Measurements from ENCODE around the gene MYOT.

DNA sequence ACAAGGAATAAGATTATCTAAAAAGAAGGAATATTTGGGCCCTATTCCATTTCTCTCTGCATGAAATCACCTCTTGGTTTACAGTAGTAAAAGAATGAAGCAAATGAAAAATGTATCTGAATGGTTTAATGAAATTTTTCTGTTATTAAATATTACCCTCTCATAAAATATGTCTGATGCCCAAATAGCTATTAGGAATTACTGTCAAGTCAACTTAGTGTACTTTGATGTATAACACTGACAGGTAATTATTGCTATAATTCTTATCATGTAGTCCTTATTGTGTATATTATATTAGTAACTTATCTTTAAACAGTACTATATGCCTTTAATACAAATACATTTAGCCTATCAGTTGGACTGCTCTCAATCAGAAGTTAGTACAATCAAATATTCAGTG, 8.4 kb downstream of the MYOT start:
- TF ChIP-seq, protein P1, sequence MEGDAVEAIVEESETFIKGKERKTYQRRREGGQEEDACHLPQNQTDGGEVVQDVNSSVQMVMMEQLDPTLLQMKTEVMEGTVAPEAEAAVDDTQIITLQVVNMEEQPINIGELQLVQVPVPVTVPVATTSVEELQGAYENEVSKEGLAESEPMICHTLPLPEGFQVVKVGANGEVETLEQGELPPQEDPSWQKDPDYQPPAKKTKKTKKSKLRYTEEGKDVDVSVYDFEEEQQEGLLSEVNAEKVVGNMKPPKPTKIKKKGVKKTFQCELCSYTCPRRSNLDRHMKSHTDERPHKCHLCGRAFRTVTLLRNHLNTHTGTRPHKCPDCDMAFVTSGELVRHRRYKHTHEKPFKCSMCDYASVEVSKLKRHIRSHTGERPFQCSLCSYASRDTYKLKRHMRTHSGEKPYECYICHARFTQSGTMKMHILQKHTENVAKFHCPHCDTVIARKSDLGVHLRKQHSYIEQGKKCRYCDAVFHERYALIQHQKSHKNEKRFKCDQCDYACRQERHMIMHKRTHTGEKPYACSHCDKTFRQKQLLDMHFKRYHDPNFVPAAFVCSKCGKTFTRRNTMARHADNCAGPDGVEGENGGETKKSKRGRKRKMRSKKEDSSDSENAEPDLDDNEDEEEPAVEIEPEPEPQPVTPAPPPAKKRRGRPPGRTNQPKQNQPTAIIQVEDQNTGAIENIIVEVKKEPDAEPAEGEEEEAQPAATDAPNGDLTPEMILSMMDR (IDR thresholded peaks at IDR 0.05 in 4 of 5, conservative IDR thresholded peaks at IDR 0.05 in 1 of 5): no peak
- TF ChIP-seq POLR2A (IDR thresholded peaks at IDR 0.05): no peak

Data from gastrocnemius medialis (tissue), 4 donors.